Ovary (tissue), 3 donors: Measurements from ENCODE around the gene ANKRD29.

Experiments
- EP300 ChIP-seq: sonication (generic); formaldehyde crosslinking; IDR thresholded peaks from one replicate; pipeline ENCODE4 v1.6.1; 2017; ENCODE audit warnings: antibody characterized with exemption
- POLR2A ChIP-seq: fragments of 450-650 bp; IDR thresholded peaks from one replicate; pipeline ENCODE4 v1.6.1; 2017; ENCODE audit warnings: antibody characterized with exemption, mild to moderate bottlenecking, moderate library complexity
- TF ChIP-seq, protein P1 (sequence below), 3 donors: fragments of 450-650 bp in 2 of 3; fragments of 200-600 bp in 1 of 3; IDR thresholded peaks; one replicate each; pipeline versions ENCODE4 v1.5.1 to v1.8.0; 2016 to 2022; ENCODE audit warnings: antibody characterized with exemption in 3 of 3, mild to moderate bottlenecking in 1 of 3
- donor health status: DM: no; HTN: no; CAD: no.

DNA sequence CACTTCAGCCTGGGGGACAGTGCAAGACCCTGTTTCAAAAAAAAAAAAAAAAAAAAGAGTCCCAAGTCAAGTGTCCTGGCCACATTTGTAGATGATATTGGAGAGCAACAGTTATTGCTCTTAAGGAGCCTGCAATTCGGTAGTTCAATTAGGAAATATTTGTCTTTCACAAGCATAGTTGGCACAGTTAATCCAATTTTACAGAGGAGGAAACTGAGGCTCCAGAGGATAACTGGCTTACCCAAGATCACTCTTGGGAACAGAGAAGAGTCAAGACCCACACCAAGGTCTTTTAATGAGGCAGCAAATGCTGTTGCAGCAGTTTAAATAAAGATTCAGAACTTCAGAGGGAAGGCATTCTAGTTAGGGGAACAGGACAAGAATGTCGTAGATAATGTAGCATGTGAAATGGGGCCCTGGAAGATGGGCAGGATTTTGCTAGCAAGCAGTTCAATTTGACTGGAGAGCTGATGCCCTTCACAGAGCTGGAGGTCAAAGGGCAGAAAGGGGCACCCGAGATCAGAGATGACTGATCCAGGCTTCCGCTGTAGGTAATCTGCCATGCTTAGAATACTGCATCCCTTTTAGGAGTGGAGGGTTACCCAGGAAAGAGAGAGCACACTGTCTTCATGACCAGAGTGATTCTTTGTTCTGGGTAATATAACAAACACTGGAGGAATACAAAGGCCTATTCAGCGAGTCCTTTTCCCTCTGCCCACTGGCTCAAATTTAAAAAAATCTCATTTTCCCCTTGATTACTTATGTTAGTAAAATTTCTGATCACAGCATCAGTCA is 79.4 kb downstream of the ANKRD29 start:
- TF ChIP-seq, protein P1, sequence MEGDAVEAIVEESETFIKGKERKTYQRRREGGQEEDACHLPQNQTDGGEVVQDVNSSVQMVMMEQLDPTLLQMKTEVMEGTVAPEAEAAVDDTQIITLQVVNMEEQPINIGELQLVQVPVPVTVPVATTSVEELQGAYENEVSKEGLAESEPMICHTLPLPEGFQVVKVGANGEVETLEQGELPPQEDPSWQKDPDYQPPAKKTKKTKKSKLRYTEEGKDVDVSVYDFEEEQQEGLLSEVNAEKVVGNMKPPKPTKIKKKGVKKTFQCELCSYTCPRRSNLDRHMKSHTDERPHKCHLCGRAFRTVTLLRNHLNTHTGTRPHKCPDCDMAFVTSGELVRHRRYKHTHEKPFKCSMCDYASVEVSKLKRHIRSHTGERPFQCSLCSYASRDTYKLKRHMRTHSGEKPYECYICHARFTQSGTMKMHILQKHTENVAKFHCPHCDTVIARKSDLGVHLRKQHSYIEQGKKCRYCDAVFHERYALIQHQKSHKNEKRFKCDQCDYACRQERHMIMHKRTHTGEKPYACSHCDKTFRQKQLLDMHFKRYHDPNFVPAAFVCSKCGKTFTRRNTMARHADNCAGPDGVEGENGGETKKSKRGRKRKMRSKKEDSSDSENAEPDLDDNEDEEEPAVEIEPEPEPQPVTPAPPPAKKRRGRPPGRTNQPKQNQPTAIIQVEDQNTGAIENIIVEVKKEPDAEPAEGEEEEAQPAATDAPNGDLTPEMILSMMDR (IDR thresholded peaks at IDR 0.05), result no peak
- TF ChIP-seq EP300, result no peak
- no peak for TF ChIP-seq POLR2A
